GM19468 (cell line): ENCODE data around the gene OTOF.
"Not testable (repeated sequence)": the region's sequence is repeated elsewhere in the genome, so short reads cannot be mapped to it uniquely, and the experiment has no call there.

ENCODE experiments used
- ATAC-seq: cut with Tn5 transposase; IDR thresholded peaks from one replicate; pipeline ENCODE4 v1.9.1; 2021; ENCODE audit warnings: mild to moderate bottlenecking, moderate library complexity, moderate number of reproducible peaks; ENCODE audit not compliant: unreplicated experiment; ENCODE audit errors: extremely low read depth

The OTOF gene

DNA sequence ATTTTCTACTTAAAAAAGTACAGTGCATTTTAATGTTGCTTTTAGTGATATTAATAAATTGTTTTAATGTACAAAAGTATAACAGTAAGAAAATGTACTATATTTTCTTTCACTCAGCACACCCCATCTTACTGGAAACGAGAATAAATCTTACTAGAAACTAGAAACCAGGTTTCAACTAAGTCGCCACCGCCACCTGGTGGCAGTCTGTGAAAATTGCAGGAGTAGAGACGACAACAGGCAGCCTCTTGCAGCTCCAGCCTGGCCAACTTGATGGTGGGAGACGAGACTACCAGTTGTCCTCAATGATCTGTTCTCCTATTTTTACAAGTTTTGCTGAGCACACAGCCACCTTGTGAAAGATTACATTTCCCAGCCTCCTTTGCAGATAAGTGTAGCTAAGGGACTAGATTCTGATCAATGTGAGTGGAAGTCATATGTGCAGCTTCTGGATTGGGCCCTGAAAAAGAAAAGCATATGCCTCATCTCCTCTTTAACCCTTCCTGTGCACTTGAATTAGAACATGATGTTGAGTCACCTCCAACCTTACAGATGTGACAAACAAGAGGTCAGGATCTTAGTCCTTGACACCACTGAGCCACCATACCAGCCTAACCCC lies 8.7 kb downstream of the OTOF start:
- ATAC-seq = no peak

- not testable (repeated sequence) for ATAC-seq
Observed at GRCh38 chr2:26468544-26468943, 9.4 kb downstream of the OTOF start.

DNA sequence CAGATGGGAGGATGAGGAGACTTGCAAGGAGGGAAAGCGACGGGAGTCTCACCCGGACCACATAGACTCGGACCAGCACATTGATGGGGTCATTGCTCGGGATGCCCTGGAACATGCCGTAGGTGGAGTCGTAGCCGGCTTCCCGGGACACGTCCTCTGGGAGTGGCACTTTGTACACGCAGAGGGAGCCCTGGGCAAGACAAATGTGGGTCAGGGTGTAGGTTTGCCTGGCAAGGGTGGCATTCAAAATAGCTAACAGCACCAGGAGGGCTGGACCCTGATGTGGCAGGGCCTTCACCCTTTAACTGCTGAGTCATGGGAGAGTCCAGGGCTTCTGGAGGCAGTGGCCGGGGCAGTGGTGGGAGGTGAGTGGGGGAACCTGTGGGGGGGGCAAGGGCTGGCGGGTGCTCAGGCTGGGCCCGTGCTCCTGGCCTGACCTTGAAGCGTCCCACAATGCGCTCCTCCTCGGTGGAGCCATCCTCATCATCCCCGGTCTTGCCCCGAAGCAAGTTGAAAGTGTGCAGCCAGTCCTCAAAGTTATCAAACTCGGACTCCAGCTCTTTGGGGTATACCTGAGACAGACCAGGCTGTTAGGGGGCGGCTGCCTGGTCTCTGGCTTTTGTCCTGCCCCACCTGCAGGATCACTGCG lies 11.1 kb downstream of the OTOF start:
- ATAC-seq = no peak

- no peak for ATAC-seq
Observed at GRCh38 chr2:26465981-26466471, 11.9 kb downstream of the OTOF start.

- no peak for ATAC-seq
Observed at GRCh38 chr2:26465266-26465925, 12.5 kb downstream of the OTOF start.

DNA sequence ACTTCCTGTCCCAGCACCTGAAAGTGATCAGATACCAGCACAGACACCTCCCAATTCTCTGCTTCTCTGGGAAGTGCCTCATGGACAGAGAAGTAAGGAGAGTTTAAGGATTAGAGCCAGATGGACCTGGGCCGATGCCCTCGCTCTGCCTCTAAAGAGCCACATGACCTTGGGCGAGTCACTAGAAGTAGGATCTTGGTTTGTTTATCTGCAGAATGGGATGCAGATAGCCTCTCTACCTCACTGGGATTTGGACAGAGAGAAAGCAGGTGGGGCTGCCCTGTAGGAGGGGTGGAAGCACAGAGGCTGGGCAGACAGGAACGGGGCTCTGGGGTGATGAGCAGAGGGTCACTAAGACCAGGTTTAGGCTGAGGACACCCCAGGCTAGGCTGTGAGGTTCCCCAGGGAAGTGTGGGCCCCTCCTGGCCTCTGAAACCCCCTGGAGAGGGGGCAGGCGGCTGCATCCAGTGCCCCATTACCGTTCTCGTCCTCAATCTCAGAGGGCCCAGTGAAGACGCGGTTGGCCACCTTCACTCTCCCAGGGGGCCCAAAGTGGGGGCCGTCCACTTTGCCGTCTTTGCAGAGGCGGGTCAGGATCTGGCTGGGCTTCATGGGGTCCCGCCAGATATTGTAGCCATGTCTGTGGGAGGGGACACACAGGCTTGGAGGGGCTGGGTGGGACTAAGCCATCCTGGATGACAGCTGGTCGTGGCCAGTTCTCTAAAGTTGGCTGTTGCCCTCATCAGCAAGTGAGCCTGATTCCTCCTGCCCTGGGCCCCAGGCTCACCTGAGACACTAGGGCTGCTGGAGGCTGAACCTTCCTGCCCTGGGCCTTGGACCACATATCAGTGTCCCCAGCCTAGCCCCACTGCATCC lies 13.3 kb downstream of the OTOF start:
- no peak for ATAC-seq

DNA sequence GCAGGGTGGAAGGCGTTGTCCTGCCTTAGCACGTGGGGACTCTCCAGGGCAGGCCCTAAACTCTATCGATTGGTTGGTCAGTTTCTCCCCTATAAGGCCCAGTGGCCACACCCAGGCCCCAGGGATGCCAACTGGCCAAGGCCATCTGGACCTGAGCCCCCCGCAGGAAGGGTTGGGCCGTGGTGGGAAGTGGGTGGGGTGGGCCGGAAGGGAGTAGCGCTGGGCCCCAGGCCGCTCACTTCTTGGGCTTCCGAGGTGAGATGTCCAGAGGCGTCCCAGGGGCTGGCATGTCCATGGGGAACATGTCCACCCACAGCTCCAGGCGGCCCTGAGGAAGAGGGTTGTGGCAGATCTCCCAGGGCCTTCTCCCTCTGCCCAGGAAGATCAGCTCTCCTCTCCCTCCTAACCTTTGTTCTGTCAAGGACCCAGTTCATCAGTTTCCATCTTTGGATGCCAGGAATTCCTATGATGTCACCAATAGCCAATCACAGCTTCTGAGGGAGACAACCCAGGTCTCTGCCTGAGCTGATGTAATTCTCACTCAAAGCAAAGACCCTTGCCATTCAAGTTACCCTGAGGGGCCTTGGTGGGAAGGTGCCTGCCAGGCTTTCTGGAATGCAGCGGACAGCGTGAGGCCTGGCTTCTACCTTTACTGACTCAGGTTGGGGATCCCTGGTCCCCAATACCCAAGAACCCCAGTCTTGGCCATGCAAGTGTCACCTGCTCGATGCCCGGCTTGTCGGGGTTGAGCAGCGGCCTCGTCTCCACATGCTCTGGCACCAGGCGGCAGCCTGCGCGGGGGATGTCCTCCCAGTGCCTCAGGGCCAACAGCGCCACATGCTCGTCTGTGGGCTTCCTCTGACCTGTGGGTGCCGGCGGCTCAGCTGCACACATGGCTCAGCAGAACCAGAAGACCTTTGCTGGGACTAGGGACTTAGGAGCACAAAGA lies 14.4 kb downstream of the OTOF start:
- ATAC-seq = no peak

DNA sequence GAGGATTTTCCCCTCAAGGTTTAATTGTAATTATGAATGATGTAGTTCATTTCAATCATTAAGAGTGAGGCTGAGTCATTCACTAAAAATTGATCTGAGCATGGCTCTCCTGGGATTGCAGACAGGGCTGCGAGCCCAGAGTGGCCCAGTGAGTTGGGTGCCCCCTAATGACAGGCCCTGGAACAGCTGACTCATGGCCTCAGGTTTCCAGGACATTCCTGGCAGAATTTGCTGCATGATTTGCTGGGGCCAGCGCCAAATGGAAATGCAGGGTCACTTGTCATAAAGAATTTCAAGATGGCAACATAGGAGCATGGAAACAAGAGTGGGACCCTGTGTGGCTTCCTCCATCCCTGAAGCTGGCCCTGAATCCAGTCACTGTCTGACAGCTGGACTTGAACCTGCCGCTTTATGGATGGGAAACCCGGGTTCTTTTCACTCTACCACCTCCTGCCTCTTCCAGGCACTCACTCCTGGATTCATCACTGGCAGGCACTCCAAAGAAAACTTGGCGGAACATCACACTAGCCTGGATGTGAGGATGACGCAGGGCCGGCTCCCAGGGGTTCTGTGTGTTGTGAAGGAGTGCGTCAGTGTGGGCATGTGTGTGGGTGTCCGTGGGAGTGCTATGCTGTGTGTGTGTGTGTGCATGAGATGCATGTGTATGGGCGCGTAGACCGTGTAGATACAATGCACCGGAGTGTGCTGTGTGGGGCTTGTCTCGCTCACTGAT lies 15.2 kb downstream of the OTOF start:
- no peak for ATAC-seq

DNA sequence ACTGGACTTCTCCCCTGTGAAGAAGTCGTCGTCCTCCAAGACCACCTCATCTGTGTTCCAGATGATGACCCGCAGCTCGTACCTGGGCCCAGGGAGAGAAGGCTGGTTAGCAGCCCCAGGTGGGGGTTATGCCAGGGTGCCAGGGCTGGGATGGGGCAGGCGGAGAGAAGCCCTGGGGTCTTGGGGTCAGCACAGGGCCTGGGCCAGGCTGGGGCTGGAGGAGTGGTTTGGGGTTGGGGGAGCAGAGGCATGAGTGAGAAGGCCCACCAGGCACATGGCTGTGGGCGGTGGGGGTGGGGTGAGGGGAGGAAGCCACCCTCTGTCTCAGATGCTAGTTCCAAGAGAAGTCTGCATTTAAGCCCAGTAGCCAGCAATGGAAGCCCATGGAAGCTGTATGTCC lies 15.8 kb downstream of the OTOF start:
- no peak for ATAC-seq

- ATAC-seq = no peak
Observed at GRCh38 chr2:26461601-26462023, 16.3 kb downstream of the OTOF start.

DNA sequence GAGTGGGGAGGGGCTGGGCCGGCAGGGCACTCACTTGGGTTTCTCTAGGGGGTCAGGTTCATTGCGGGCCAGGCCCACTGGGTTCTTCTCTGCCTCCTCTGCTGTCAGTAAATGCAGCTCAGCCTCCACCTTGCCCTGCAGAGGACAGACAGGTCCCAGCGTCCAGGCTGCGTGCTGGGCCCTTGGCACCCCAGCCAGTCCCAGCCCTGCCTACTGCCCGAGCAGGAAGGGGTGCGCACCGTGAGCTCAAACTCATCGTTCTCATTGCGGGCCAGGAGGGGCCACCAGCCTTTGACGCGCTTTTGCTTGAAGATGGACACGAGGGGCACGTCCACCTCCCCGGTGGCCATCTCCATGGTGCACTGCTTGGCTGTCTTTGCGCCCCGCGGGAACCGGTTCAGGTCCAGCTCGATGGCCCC lies 17.3 kb downstream of the OTOF start:
- ATAC-seq = no peak

DNA sequence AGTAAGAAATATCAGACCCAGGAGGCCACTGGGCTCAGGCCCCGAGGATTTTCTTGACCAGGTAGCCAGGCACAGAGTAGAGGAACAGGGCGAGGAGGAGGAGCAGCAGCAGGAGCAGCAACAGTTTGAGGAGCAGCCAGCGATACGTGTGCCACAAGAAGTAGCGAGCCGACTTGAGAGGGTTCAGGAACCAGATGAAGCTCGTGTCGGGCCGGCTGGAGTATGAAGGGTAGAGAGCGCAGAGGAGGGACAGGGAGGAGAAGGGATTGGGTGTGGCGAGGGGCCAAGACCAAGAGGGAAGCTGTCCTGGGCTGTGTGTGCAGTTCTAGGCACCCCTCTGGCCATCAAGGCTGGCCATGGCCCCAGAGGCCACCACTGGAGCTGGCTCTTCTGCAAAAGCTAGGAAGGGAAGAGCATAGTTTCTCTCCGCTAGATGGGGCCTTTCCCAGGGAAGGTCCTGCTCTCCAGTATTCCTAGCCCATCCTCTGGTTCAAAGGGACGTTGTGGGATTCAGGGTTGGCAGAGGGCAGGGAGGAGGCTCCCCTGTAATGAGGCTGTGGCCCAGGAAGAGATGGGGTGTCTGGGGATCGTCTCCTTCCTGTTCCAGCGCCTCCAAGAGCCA lies 17.8 kb downstream of the OTOF start:
- no peak for ATAC-seq

GRCh38 chr2:26458365-26459042 lies 19.4 kb downstream of the OTOF start:
- no peak for ATAC-seq

- ATAC-seq = no peak
Observed at GRCh38 chr2:26457695-26458364, 20.1 kb downstream of the OTOF start.

- ATAC-seq = no peak
Observed at GRCh38 chr2:26457251-26457666, 20.7 kb downstream of the OTOF start.

DNA sequence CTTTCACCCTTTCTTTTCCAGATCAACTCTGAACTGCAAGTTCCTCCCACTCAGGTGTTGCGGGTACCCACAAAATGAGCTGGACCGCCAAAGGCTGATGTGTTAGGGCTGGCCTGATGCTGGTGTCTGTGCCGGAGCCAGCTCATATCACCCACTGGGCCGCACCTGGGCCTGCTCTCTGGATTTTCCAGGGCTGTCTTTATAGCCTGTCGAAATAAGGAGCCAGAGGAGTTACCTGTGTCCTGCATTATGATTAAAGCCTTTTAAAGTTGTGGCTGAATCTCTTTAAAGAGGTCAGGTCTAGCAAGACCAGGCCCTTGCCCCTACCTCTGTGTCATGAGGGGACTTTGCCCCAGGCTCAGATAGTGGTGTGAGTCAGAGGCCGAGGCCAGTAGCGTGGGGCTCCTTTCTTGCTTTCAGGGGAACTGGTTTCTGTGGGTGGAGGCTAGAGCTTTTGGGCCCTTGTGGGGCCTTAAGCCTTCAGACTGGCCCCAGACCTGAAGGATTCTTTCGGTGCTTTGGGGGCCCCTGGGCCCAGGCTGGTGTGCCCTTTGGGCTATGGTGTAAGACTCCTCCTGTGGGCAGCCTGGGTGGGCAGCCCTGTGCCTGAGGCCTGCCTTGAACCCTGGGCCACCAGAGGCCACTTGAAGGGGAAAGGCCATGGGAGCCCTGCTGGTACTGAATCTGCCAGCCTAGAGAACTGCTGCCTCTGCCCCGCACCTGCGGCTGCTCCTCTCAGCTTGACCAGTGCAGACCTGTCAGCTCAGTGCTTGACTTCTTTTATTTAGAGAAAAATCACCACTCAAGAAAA lies 21.3 kb downstream of the OTOF start:
- no peak for ATAC-seq
